HepG2 (cell line): ENCODE data around the gene PTPA. TPM values are rescaled to one million over a fixed set of nuclear protein-coding genes. Genes with fewer than 3 reads are reported as not detected.

Experiments
- FOXO4 ChIP-seq: sonication (generic); formaldehyde crosslinking; conservative IDR thresholded peaks from 2 replicates; pipeline ENCODE4 v1.8.1; 2023; ENCODE audit warnings: missing genetic modification reagents
- FUBP1 ChIP-seq: sonication (generic); formaldehyde crosslinking; IDR thresholded peaks from 2 replicates; pipeline ENCODE4 v1.5.1; 2020; ENCODE audit warnings: missing genetic modification reagents, mild to moderate bottlenecking, borderline replicate concordance
- KMT2B ChIP-seq: IDR thresholded peaks from 2 replicates; pipeline ENCODE4 v1.6.1; 2016; ENCODE audit warnings: missing genetic modification reagents, missing compliant biosample characterization
- NR1H2 ChIP-seq: sonication (generic); formaldehyde crosslinking; IDR thresholded peaks from 2 replicates; pipeline ENCODE4 v1.8.1; 2022; ENCODE audit warnings: low read depth, missing genetic modification reagents, borderline replicate concordance
- NR2F6 ChIP-seq, 2 experiments: IDR thresholded peaks; 2 replicates each; pipeline ENCODE4 v1.6.1; 2016; ENCODE audit warnings: antibody characterized with exemption in 1 of 2, mild to moderate bottlenecking in 1 of 2
- THAP9 ChIP-seq: sonication (generic); formaldehyde crosslinking; IDR thresholded peaks from 2 replicates; pipeline ENCODE4; 2020; ENCODE audit warnings: missing genetic modification reagents, mild to moderate bottlenecking, borderline replicate concordance
- ZBTB49 ChIP-seq: sonication (generic); formaldehyde crosslinking; IDR thresholded peaks from 2 replicates; pipeline ENCODE4 v1.4.0; 2020; ENCODE audit warnings: missing genetic modification reagents, borderline replicate concordance
- ZFP41 ChIP-seq: sonication (generic); formaldehyde crosslinking; IDR thresholded peaks from 2 replicates; pipeline ENCODE4 v1.4.0; 2020; ENCODE audit warnings: mild to moderate bottlenecking, missing genetic modification reagents, borderline replicate concordance
- ZNF230 ChIP-seq: sonication (generic); formaldehyde crosslinking; IDR thresholded peaks from 2 replicates; pipeline ENCODE4 v1.4.0; 2020; ENCODE audit warnings: mild to moderate bottlenecking, missing genetic modification reagents
- ZNF256 ChIP-seq: sonication (generic); formaldehyde crosslinking; conservative IDR thresholded peaks from 2 replicates; pipeline ENCODE4 v1.4.0; 2020; ENCODE audit warnings: missing genetic modification reagents
- ZNF703 ChIP-seq: sonication (generic); formaldehyde crosslinking; IDR thresholded peaks from 2 replicates; pipeline ENCODE4 v1.5.1; 2020; ENCODE audit warnings: missing genetic modification reagents, mild to moderate bottlenecking, moderate library complexity, borderline replicate concordance
- polyA plus RNA-seq, 8 experiments: library from polyadenylated mRNA; depleted of rRNA in 3 of 8; stranded (reverse) in 7 of 8; unstranded in 1 of 8; fragments of >200 nt; fragmentation: Illumina TruSeq in 4 of 8; extraction: Trizol in 4 of 8; gene quantifications; 2 replicates each; pipeline versions ENCODE4 v1.2.1 to v1.2.3, GENCODE V29; 2011 to 2016; ENCODE audit warnings: low read depth in 4 of 8, missing spikeins in 1 of 8, mixed read lengths in 1 of 8; ENCODE audit not compliant: insufficient read depth in 1 of 8
- total RNA-seq, 5 experiments: library from RNA; depleted of rRNA; stranded (reverse); fragments of >200 nt; fragmentation: Illumina TruSeq; extraction: Trizol; gene quantifications; 2 replicates each; pipeline ENCODE4 v1.2.3, GENCODE V29; 2016; ENCODE audit warnings: low read depth in 1 of 5

The PTPA gene
- total and polyA plus RNA-seq, 2 of the 13 experiments (the other 11 are each of a cell fraction or from before 2014, with no cell fraction given): 79.3 to 105 TPM

- TF ChIP-seq ZNF256 (CRISPR knock-in tag): no peak
- no peak for TF ChIP-seq ZFP41 (CRISPR knock-in tag)
- TF ChIP-seq NR1H2 (CRISPR knock-in tag): no peak
- no peak for TF ChIP-seq FUBP1 (CRISPR knock-in tag)
- TF ChIP-seq FOXO4 (CRISPR knock-in tag): no peak
- peak; percentile 78; the same call in 1 of the 2 replicates for TF ChIP-seq ZNF703 (CRISPR knock-in tag)
- TF ChIP-seq KMT2B (CRISPR knock-in tag): no peak
- TF ChIP-seq ZNF230: no peak
- TF ChIP-seq NR2F6 (IDR thresholded peaks at IDR 0.05): no peak
- TF ChIP-seq NR2F6 (CRISPR knock-in tag; IDR thresholded peaks at IDR 0.05): no peak
- no peak for TF ChIP-seq THAP9 (CRISPR knock-in tag)
- no peak for TF ChIP-seq ZBTB49 (CRISPR knock-in tag)
Observed at GRCh38 chr9:129109952-129110739, 1.1 kb upstream of the PTPA start (continued).
